Activated CD4-positive, CD25-positive, alpha-beta regulatory T cell treated with anti-CD3 and anti-CD28 coated beads, Interleukin-2, amount 50 U/mL, for 72 hours (primary cell): ENCODE results near the gene VSIR.

ENCODE experiments used
- DNase-seq: peaks from one replicate; pipeline ENCODE4 v3.0.0; 2021

The VSIR gene

DNA sequence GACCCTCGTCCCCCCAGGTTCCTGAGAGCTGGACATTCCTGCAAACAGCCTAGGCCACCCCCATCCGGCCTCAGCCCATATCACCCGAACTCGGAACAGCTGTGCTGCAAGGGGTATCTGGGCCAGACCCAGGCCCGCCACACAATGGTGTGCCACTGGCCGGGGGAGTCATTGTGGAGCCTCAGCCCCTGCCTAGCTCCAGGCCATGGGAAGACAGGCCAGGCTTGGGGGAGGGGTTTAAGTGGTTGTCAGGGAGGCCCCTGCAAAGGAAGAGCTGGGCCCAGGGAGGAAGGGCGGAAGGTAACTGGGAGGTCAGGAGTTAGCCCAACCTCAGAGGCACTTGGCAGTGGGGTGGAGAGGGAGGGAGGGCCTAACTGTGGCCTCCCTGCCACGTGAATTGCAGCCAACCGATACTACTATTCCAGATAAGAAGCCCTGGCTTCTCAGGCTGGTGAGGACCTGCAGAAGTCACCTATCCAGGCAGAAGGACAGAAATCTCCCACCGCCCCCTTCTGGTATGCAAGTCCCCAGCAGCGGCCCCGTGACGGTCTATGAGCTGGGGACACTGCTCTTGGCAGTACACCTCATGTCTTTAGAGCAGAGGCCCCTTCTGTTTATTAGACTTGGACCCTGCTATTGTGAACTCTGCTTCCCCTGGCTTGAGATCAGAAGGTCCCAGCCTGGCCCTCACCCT is 26.8 kb downstream of the VSIR start:
- DNase-seq: no peak

DNA sequence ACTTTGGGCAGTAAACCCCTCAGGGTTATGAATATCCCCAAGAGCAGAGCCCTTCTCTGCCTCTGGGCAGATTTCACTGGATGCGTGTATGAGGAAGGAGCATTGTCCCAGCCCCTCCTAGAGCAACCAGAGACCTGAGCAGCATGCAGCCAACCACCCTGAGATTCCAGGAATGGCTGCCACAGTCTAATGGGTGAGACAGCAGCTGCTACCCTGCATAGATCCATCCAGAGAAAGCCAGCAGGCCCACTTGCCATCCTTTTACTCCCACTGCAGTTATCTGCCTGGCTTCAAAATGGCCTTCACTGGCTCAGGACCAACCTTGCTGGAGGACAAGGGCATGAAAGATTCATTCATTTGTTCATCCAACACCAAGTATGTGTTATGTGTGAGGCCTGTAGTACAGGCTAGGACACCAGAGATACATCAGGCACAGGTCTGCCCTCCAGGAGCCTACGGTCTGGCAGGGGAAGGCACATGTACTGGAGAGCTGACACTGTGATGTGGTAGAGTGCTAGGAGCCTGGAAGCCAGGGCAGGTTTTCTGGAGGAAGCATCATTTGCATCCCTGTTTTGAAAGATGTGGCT is 27.6 kb downstream of the VSIR start:
- no peak for DNase-seq

DNA sequence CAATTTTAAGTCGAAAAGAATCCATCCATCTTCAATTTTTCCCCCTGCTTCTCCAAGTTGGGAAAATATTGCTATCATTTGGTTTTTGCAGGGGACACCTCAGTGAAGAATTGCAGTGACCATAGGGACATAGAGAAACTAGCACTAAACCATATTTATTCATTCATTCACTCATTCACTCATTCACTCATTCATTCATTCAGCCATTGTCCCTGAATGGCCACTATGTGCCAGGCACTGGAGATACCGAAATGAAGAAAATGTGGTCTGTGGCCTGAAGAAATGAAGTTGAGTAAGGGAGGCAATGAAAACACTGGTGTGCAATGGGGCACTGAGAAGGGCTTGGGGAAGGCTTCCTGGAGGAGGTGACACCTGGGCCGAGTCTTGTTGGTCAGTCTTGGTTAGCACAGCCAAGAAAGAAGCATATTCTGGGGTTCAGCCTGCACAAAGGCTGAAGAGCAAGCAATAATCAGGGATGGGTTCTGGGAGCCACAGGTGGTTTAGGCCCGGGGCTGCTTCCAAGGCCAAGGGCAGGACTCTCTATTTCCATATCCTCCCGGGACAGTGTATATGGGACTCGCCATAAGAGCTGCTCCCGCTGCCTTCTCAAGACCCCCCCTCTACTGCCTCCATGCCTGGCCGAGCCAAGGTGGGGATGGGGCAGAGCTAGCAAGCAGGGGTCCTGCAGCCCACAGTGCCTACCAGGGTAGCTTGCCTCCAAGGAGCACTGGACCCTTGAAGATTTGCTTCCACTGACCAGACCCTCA is 28.2 kb downstream of the VSIR start:
- no peak for DNase-seq

DNA sequence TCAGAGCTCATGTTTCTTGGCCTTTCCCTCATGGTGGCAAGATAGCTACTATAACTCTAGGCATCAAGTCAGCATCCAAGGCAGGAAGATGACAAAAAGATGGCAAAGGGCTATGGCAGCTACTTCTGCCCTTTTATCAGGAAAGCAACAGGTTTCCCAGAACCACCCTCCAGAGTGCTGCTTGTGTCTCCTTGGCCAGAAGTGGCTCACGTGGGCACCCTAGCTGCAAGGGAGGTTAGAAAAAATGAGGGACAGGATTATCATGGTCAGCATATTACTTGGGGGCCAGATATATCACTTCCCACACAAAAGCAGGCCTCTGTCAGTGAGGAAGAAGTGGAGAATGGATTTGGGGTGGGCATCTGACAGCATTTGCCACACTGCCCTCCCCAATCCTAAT is 29.5 kb downstream of the VSIR start:
- DNase-seq: no peak

DNA sequence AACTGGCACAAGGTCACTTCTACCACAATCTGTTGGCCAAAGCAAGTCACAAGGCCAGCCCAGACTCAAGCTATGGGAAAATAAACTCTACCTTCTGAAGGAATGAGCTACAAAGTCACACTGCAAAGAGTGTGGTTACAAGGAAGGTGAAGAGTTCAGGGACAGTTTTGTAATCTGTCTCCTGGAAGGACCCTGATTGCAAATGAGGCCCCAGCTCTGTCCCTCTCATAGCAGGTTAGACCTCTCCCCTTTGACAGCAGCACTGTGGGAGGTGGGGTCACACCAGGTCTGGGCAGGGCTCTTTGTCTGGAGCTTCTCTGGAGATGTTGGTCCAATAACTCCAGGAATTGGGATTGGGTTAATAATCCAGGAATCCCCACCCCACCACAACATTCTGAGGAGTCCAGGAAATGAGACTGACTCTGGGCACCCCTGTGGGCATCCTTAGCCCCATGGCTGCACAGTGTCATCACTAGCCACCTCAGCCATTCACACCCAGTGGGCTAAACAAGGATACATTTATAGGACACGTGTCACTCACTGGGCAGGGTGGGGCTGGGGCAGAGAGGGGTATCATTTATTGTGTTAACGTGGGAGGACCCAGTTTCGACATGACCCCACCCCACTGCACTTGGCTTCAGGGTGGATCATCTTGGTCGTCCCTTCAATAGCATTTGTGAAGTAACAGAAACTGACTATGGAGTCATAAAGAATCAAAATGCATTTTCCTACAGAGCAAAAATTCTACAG is 30.1 kb downstream of the VSIR start:
- no peak for DNase-seq

DNA sequence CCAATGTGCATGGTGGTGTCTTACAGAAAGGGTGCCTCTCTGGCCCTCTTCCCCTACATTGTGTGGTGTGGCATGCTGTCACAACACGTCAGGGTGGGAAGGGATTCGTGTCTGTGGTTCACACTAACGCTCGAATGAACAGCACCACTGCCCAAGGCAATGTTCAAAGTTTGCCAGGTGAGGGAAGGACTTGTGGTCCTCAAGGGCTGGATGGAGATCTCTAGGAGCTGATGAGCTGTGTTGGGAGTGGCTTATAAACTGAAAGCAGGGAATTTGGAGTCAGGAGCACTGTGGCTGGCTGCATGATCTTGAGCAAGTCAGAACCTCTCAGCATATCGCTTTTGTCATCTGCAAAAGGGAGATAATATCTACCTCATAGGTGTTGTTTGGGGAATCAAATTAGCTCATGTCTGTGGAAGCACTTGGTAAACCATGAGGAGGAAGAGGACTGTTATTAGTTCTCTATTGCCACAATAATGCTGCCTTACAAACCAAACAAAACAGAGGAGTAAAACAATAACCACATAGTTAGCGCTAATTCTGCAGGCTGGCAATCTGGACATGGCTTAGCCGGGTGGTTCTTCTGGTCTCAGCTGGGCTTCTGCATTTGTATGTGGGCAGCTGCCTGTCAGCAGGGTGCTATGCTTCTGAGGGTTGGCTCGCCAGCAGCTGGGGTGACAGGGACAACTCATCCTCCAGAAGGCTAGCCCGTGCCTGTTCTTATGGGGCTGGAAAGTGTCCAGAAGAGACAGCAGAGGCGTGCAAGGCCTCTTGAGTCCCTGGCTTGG is 30.8 kb downstream of the VSIR start:
- DNase-seq: no peak

DNA sequence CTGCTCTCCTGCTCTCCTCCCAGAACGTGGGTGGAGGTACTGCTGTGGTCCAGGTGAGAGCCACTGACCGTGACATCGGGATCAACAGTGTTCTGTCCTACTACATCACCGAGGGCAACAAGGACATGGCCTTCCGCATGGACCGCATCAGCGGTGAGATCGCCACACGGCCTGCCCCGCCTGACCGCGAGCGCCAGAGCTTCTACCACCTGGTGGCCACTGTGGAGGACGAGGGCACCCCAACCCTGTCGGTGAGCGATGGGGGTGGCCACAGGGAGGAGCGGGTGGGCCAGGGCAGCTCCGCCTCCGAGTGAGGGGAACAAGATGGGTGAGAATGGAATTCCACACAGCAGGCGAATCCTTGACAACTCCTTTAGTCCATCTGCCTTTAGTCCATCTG is 31.6 kb downstream of the VSIR start:
- DNase-seq: no peak

DNA sequence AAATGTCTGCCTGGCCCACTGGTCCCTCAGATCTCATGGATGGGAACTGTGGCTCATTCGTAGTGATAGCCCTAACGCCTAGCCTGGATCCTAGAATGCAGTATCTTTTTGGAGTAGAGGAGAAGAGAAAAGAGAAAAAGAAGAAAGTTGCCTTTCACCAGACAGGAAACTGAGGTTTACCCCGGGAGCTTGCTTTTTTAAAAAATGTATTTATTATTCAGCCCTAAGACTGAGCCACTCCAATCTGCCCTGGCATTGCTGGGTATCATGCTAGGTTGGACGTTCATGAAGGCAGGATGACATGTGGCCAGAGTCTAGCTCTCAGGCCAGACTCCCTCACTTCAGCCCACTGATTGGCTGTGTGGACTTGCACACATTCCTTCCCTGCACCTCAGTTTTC is 32.3 kb downstream of the VSIR start:
- DNase-seq: no peak

DNA sequence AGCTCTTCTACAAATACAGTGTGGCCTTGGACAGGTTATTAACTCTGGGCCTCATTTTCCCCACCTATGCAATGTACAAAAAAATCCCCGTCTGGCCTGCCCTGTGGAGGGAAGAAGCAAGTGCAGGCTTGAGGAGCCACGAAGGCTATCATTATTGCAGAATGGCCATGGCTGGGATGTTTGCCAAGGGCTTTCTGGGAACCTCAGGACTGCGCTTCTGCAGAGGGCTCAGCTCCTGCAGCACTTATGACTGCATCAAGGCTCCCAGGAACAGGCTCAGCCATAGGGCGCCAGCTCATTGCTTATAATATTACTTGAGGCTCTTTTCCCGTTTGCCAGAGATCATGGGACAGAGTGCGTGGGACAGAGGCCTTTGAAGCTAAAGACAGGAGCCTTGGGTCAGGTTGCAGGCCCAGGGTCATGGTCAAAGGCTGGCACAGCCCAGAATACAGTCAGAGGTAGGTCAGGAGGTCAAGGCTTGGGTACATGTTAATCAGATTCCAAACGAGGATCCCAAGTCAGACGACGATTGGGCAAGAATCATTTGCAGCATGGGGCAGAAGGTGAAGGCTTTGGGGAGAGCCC is 33.2 kb downstream of the VSIR start:
- no peak for DNase-seq

DNA sequence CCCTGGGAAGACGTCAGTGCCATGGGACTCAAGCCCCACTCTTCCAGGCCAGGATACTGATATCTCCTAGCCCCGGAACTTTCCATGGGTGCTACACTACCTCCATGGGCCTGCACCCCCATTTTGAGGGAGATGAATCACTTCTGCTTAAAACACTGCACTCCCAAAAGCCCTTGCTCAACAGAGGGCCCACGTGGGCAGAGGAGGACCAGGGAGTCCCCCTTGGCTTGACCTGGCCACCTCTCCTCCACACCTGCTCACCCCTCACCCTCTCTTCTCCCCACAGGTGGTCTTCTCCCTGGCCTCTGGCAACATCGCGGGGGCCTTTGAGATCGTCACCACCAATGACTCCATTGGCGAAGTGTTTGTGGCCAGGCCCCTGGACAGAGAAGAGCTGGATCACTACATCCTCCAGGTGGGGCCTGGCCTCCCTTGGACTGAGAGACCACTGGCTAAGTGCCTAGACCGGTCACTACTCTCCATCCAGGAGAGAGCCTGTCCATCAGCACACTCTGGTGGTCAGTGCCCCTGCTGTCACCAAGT is 33.9 kb downstream of the VSIR start:
- no peak for DNase-seq

DNA sequence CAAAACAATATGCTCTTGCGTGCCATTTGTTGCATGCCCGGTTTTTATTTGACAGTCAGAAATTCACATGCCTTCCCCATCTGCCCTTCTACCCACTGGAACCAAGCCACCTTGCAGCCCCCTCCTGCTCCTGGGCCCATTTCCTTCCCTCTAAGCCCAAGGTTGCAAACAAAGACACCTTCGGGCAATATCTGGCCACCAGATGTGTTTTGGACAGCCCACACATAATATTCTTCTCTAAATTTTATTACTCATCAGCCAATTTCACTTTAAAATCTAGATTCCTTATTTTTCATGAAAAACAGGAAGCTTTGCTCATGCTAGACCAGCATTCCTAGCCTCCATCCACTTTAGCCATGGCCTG is 35.5 kb downstream of the VSIR start:
- DNase-seq: no peak

DNA sequence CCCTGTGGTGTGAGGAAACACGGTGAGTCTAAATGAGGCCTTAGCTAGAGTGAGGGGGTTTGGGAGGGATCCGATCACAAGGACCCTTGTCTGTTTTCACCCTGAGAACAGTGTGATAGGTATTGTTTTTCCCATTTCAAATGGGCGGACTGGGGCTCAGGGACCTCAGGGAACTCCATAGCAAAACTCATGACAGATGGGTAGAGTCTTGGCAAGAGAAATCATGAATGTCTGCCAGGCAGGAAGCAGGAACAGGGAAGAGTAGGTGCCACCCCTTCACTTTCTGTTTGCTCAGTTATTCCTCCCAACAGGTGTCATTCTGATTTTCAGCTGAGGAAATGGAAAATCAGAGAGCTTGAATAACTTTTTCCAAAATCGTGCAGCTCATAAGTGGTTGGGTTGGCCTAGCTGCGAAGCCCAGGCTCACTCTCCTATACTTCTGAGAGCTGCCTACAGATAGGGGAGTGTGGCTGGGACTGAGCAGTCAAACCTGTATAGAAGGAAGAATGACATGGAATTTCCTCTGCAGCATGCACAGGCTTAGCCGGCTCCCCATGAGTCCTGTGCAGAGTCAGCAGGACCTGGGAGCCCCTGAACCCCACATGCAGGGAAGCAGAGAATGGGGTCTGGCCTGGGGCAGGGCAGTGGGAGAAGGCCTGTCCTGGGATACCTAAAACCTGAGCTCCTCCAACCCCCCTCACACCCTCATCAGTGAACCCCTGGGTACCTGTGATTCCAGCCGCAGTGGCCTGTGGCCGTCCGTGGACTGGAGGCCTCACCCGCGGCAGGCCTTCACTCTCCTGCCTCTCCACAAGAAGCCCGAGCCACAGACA is 36.1 kb downstream of the VSIR start:
- DNase-seq: no peak

DNA sequence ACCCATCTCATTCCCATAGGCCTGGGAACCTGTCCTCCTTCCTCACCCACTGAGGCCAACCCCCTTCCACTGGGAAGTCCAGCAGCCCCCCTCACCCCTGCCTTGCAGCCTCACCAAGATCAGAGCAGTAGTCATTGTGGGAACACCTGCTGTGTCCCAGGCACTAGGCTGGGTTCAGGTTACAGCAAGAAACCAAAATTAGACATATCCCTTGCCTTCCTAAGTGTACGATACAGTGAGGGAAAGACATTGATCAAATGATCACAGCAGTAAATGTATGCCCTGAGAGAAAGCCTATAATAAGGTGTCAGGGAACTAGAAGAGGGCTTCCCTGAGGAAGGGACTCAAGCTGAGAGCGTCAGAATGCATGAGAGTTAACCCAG is 36.8 kb downstream of the VSIR start:
- DNase-seq: no peak

DNA sequence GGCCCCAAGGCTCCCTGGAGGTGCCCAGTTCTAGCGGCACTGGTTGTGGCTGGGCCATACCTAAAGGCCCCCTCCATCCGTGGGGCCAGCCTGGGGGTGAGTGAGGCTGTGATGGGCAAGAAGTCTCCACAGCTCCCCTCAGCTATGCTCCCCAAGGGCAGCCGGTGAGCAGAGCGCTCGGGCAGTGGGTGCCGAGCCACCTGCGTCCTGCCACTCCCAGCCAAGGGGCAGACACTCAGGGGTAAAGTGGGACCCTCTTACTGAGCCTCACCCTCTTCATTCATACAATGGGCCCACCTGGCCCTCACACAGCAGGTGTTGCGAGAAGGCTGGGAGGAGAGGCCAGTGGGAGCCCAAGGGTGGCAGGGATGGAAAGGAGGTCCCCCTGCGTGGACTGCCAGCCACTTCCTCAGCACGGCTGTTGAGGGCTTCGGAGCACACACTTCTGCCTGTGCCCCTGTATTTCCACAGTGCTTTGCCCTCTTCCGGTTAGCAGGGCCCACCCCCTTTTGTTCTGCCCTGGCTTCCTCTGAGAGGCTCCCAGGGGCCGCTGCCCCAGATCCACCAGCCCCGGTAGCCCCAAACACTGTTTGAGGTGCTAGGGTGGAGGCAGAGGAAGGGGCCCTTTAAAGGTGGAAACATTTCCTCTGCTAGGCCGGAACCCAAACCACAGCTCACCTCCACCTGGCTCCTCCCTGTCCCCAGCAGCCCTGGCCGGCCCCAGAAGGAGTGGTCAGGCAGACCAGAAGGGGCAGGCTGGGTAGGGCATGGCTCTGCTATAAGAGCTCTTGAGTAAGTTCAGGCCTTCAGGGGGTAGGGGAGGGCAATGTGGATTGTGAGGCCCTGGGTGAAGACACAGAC is 37.4 kb downstream of the VSIR start:
- DNase-seq: peak; percentile 54

DNA sequence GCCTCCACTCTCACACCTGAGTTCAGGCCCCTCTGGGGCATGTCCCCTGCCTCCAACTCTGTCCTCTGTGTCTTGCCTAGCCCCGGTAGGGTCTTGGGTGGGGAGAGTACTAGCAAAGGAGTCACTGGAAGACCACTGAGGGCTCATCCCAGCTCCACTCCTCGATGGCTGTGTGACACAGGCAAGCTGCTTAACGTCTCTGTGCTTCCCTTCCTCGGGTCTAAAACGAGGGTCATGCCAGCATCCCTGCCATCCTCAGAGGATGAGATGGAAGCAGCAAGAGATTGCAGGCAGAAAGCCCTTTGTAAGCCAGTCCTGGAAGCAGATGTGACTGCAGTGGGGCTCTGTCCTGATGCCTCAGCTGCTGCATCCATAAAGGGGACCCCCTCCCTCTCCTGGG is 38.5 kb downstream of the VSIR start:
- no peak for DNase-seq

DNA sequence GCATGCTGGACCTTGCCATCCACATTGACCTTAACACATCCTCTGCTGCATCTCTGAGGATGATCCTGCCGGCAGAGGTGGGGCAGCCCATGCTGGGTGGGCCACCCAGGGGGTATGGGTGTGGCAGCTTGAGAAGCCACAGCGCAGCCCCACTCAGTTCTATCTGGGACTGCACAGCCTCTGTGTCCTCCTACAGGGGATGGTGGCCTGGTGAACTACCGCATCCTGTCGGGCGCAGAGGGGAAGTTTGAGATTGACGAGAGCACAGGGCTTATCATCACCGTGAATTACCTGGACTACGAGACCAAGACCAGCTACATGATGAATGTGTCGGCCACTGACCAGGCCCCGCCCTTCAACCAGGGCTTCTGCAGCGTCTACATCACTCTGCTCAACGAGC is 41.5 kb downstream of the VSIR start:
- DNase-seq: no peak

DNA sequence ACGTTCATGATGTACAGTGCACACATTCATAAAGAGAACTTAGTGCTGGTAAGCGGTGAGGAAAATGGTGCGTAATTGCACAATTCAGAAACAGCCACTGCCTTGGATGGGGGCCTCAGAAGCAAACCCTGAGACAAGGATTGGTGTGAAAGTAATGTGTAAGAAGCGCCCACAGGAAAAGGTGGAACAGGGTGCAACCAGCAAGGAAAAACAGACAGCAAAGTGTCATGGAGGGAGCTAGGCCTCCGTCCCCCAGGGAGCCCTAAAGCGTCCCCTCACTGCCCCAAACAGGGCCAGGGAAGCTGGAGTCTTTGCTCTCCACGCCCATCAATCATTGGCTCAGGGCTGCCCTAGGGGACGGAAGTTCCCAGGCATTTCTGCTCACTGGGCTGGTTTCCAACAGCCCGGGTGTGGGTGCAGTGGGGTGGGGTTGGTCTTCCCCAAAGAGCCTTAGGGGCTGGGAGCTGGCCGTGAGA is 44.1 kb downstream of the VSIR start:
- no peak for DNase-seq

DNA sequence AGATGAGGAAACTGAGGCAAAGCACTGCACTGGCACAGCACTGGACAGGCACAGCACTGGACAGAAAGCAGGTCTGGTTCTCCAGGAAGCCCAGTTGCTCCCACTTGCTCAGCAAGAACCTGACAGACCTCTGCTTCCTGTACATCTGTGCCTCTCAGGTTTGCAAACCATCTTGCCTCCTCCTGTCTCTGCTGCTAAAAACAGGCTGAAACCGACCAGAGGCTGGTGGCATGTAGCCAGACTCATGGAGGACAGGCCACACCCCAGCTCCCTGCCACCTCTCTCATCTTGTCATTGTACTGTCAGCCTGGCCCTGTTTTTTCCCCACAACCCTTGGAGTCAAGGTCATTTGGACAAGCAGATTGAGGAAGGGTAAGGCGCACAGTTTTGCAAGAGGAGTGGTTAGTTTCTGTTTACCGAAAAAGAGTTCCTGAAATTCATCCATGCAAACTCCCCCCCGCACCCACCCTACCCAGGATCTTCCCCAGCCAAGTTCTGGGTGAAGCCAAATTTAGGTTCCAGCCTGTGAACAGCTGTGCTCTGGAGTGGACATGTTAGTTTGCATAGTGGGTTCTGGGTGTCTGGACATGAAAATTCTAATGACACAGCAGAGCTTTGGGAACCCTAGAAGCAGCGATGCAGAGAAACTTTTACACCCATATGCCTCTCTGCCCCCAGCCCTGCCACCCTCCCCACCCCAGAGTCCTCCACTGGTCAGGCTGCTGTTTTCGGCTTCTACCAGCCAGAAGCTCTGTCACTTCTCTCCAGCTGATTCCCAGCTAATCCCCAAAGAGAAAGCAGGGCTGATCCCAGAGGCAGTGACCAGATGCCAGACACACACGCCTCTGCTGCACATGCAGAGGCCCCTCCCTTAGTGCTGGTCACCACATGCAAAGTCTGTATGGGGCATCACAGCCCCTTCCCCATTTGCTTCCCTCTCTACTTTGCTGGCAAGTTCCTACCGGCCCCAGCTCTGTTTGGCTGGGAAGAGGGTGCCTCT is 45.3 kb downstream of the VSIR start:
- peak; percentile 53 for DNase-seq
